Measurements from ENCODE around the gene LATS1.
"Not testable (repeated sequence)": the region's sequence is repeated elsewhere in the genome, so short reads cannot be mapped to it uniquely, and the experiment has no call there.

LATS1 gene

GRCh38 chr6:149728499-149729234 lies 10.8 kb upstream of the LATS1 start:
- no peak for DNase-seq (ENCODE audit: low read depth)

GRCh38 chr6:149727793-149728498 lies 10.0 kb upstream of the LATS1 start:
- DNase-seq (ENCODE audit: low read depth) = no peak

GRCh38 chr6:149725785-149726184 lies 7.9 kb upstream of the LATS1 start:
- no peak for DNase-seq (ENCODE audit: low read depth)

- no peak for DNase-seq (ENCODE audit: low read depth)
These were observed 6.0 kb upstream of the LATS1 start for GRCh38 chr6:149723771-149724417.

- no peak for DNase-seq (ENCODE audit: low read depth)
These were observed 5.4 kb upstream of the LATS1 start for GRCh38 chr6:149723262-149723661.

- DNase-seq (ENCODE audit: low read depth) = no peak
These were observed 1.6 kb upstream of the LATS1 start for GRCh38 chr6:149719531-149719930.

GRCh38 chr6:149717255-149717587 lies 680 bp downstream of the LATS1 start:
- DNase-seq (ENCODE audit: low read depth) = no peak

- DNase-seq (ENCODE audit: low read depth) = no peak
These were observed 1.5 kb downstream of the LATS1 start for GRCh38 chr6:149716181-149716963.

GRCh38 chr6:149714442-149714841 lies 3.5 kb downstream of the LATS1 start:
- DNase-seq (ENCODE audit: low read depth) = no peak

GRCh38 chr6:149711711-149712110 lies 6.2 kb downstream of the LATS1 start:
- DNase-seq (ENCODE audit: low read depth) = no peak

GRCh38 chr6:149701714-149702113 lies 16.2 kb downstream of the LATS1 start:
- no peak for DNase-seq (ENCODE audit: low read depth)

GRCh38 chr6:149699150-149699549 lies 18.8 kb downstream of the LATS1 start:
- no peak for DNase-seq (ENCODE audit: low read depth)

GRCh38 chr6:149698175-149698574 lies 19.7 kb downstream of the LATS1 start:
- no peak for DNase-seq (ENCODE audit: low read depth)

GRCh38 chr6:149696901-149697300 lies 21.0 kb downstream of the LATS1 start:
- DNase-seq (ENCODE audit: low read depth) = no peak

- DNase-seq (ENCODE audit: low read depth) = no peak
These were observed 23.0 kb downstream of the LATS1 start for GRCh38 chr6:149694921-149695320.

GRCh38 chr6:149691201-149691600 lies 26.7 kb downstream of the LATS1 start:
- no peak for DNase-seq (ENCODE audit: low read depth)

GRCh38 chr6:149686230-149686629 lies 31.7 kb downstream of the LATS1 start:
- DNase-seq (ENCODE audit: low read depth) = no peak

GRCh38 chr6:149683256-149683859 lies 34.5 kb downstream of the LATS1 start:
- DNase-seq (ENCODE audit: low read depth) = no peak

- DNase-seq (ENCODE audit: low read depth) = not testable (repeated sequence)
These were observed 36.1 kb downstream of the LATS1 start for GRCh38 chr6:149681845-149682244.

GRCh38 chr6:149681209-149681608 lies 36.7 kb downstream of the LATS1 start:
- DNase-seq (ENCODE audit: low read depth) = no peak

GRCh38 chr6:149680503-149680902 lies 37.4 kb downstream of the LATS1 start:
- no peak for DNase-seq (ENCODE audit: low read depth)

GRCh38 chr6:149672265-149672664 lies 45.6 kb downstream of the LATS1 start:
- DNase-seq (ENCODE audit: low read depth) = not testable (repeated sequence)

Measured in non-pigmented ciliary epithelial cell (primary cell).